Activated CD4-positive, alpha-beta T cell treated with anti-CD3 and anti-CD28 coated beads, Interleukin-2, Interleukin-4, amounts not matched to agents 100 ng/mL and 50 ng/mL, durations not matched to agents 16 hours and 8 hours (primary cell): ENCODE measurements around the gene GASK1B.

Source experiments
- DNase-seq: peaks from one replicate; pipeline ENCODE4 v3.0.0-alpha.2; 2020; ENCODE audit warnings: low spot score

The GASK1B gene

GRCh38 chr4:158172261-158173258 lies at the start of gene GASK1B:
Gene GASK1B (minus strand): TSS chr4:158173025. CDS start chr4:158171375, 1,650 bp downstream.
- DNase-seq, result peak; percentile 27

- no peak for DNase-seq
Observed at GRCh38 chr4:158219623-158220022, 46.8 kb upstream of the GASK1B start.

- DNase-seq, result no peak
Observed at GRCh38 chr4:158217763-158218162, 44.9 kb upstream of the GASK1B start.

- DNase-seq, result no peak
Observed at GRCh38 chr4:158214856-158215255, 42.0 kb upstream of the GASK1B start.

- DNase-seq, result no peak
Observed at GRCh38 chr4:158213466-158213865, 40.6 kb upstream of the GASK1B start.

- no peak for DNase-seq
Observed at GRCh38 chr4:158211222-158211621, 38.4 kb upstream of the GASK1B start.

- peak; percentile 32 for DNase-seq
Observed at GRCh38 chr4:158209825-158210807, 37.3 kb upstream of the GASK1B start, which contains the start of gene TMEM144. Gene TMEM144 (plus strand): TSS chr4:158210486. CDS start chr4:158212668, 2,182 bp downstream.

GRCh38 chr4:158208963-158209640 lies 36.3 kb upstream of the GASK1B start:
- DNase-seq, result no peak

- no peak for DNase-seq
Observed at GRCh38 chr4:158203929-158204328, 31.1 kb upstream of the GASK1B start.

GRCh38 chr4:158203436-158203835 lies 30.6 kb upstream of the GASK1B start:
- DNase-seq, result no peak

- no peak for DNase-seq
Observed at GRCh38 chr4:158202481-158202880, 29.7 kb upstream of the GASK1B start.

GRCh38 chr4:158201876-158202275 lies 29.1 kb upstream of the GASK1B start:
- DNase-seq, result no peak

GRCh38 chr4:158201322-158201721 lies 28.5 kb upstream of the GASK1B start:
- DNase-seq, result no peak

GRCh38 chr4:158200214-158200613 lies 27.4 kb upstream of the GASK1B start:
- DNase-seq, result no peak

- no peak for DNase-seq
Observed at GRCh38 chr4:158197194-158197776, 24.5 kb upstream of the GASK1B start.

GRCh38 chr4:158195297-158195696 lies 22.5 kb upstream of the GASK1B start:
- DNase-seq, result no peak

- DNase-seq, result peak; percentile 10
Observed at GRCh38 chr4:158193171-158193749, 20.4 kb upstream of the GASK1B start.

GRCh38 chr4:158192439-158193158 lies 19.8 kb upstream of the GASK1B start:
- DNase-seq, result no peak

GRCh38 chr4:158190718-158191117 lies 17.9 kb upstream of the GASK1B start:
- DNase-seq, result no peak

GRCh38 chr4:158189422-158189821 lies 16.6 kb upstream of the GASK1B start:
- no peak for DNase-seq
